ENCODE results near the gene CTNND2.

CTNND2 gene

DNA sequence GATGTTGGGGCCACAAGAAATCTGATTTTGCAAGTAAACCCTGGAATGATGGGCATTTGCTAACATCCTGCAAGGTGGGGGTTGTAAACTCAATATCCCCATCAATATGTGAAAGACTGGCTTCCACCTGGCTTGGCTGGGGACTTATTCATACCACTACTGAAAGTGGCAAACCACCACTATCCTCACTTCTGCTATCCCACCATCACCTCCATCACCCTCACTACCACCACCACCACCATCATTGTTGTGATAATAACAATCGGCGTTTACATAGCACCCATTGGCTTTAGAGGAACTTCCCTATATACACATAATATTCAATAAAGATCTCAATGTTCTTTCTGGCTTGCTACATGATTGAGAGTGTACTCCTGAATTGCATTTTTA, 918.5 kb downstream of the CTNND2 start:
- CTCF ChIA-PET: interaction anchor here (0.6 to 1.0 kb wide), 4 partner anchors 10 to 191 kb away, joined by 3 read pairs; no protein-coding TSS in a partner anchor
- POLR2A ChIA-PET: no interaction called here
- Histone ChIP-seq H3K4me1 (ENCODE audit: control insufficient read depth, insufficient read depth, low read length) (no peaks in the 10 kb centered on the region), H3K4me3 (ENCODE audit: low read depth, low read length) (no peak overlapping the region), H3K36me3 (ENCODE audit: control insufficient read depth in 2 of 2, insufficient read depth in 1 of 2, low read length in 2 of 2) (no peaks in the 10 kb centered on the region), H3K27ac (ENCODE audit: extremely low read depth, low read depth, low read length) (no peak overlapping the region), H3K9me3 (ENCODE audit: control insufficient read depth, insufficient read depth, low read depth, low read length) (no peaks in the 10 kb centered on the region)
- TF ChIP-seq ZNF514 (tag by site-specific recombination; IDR thresholded peaks at IDR 0.05) (no peak), ZNF132 (tag by site-specific recombination; IDR thresholded peaks at IDR 0.05; ENCODE audit: borderline replicate concordance) (no peak), KLF16 (tag by site-specific recombination; IDR thresholded peaks at IDR 0.05) (no peak), ZNF610 (tag by site-specific recombination; IDR thresholded peaks at IDR 0.05; ENCODE audit: borderline replicate concordance) (no peak), ZBTB17 (tag by site-specific recombination; IDR thresholded peaks at IDR 0.05) (no peak), ZNF791 (tag by site-specific recombination; IDR thresholded peaks at IDR 0.05) (no peak), ZNF571 (tag by site-specific recombination; IDR thresholded peaks at IDR 0.05) (no peak), MEIS1 (CRISPR knock-in tag; IDR thresholded peaks at IDR 0.05; ENCODE audit: borderline replicate concordance) (no peak), FEZF1 (tag by site-specific recombination; IDR thresholded peaks at IDR 0.05) (no peak), ZNF768 (tag by site-specific recombination; IDR thresholded peaks at IDR 0.05) (no peak), OSR2 (tag by site-specific recombination; IDR thresholded peaks at IDR 0.05) (no peak), ZNF548 (tag by site-specific recombination; IDR thresholded peaks at IDR 0.05) (no peak), REPIN1 (tag by site-specific recombination; IDR thresholded peaks at IDR 0.05; ENCODE audit: low read depth) (no peak), ZNF24 (tag by site-specific recombination; IDR thresholded peaks at IDR 0.05) (no peak)
- TF ChIP-seq, protein P1, sequence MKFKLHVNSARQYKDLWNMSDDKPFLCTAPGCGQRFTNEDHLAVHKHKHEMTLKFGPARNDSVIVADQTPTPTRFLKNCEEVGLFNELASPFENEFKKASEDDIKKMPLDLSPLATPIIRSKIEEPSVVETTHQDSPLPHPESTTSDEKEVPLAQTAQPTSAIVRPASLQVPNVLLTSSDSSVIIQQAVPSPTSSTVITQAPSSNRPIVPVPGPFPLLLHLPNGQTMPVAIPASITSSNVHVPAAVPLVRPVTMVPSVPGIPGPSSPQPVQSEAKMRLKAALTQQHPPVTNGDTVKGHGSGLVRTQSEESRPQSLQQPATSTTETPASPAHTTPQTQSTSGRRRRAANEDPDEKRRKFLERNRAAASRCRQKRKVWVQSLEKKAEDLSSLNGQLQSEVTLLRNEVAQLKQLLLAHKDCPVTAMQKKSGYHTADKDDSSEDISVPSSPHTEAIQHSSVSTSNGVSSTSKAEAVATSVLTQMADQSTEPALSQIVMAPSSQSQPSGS (tag by site-specific recombination; IDR thresholded peaks at IDR 0.05; ENCODE audit: low read depth): no peak
- TF ChIP-seq, protein P2, sequence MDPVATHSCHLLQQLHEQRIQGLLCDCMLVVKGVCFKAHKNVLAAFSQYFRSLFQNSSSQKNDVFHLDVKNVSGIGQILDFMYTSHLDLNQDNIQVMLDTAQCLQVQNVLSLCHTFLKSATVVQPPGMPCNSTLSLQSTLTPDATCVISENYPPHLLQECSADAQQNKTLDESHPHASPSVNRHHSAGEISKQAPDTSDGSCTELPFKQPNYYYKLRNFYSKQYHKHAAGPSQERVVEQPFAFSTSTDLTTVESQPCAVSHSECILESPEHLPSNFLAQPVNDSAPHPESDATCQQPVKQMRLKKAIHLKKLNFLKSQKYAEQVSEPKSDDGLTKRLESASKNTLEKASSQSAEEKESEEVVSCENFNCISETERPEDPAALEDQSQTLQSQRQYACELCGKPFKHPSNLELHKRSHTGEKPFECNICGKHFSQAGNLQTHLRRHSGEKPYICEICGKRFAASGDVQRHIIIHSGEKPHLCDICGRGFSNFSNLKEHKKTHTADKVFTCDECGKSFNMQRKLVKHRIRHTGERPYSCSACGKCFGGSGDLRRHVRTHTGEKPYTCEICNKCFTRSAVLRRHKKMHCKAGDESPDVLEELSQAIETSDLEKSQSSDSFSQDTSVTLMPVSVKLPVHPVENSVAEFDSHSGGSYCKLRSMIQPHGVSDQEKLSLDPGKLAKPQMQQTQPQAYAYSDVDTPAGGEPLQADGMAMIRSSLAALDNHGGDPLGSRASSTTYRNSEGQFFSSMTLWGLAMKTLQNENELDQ (tag by site-specific recombination; IDR thresholded peaks at IDR 0.05; ENCODE audit: low read depth): no peak
- TF ChIP-seq, protein P3, sequence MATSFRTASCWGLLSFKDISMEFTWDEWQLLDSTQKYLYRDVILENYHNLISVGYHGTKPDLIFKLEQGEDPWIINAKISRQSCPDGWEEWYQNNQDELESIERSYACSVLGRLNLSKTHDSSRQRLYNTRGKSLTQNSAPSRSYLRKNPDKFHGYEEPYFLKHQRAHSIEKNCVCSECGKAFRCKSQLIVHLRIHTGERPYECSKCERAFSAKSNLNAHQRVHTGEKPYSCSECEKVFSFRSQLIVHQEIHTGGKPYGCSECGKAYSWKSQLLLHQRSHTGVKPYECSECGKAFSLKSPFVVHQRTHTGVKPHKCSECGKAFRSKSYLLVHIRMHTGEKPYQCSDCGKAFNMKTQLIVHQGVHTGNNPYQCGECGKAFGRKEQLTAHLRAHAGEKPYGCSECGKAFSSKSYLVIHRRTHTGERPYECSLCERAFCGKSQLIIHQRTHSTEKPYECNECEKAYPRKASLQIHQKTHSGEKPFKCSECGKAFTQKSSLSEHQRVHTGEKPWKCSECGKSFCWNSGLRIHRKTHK (tag by site-specific recombination; IDR thresholded peaks at IDR 0.05): no peak
- TF ChIP-seq, protein P4, sequence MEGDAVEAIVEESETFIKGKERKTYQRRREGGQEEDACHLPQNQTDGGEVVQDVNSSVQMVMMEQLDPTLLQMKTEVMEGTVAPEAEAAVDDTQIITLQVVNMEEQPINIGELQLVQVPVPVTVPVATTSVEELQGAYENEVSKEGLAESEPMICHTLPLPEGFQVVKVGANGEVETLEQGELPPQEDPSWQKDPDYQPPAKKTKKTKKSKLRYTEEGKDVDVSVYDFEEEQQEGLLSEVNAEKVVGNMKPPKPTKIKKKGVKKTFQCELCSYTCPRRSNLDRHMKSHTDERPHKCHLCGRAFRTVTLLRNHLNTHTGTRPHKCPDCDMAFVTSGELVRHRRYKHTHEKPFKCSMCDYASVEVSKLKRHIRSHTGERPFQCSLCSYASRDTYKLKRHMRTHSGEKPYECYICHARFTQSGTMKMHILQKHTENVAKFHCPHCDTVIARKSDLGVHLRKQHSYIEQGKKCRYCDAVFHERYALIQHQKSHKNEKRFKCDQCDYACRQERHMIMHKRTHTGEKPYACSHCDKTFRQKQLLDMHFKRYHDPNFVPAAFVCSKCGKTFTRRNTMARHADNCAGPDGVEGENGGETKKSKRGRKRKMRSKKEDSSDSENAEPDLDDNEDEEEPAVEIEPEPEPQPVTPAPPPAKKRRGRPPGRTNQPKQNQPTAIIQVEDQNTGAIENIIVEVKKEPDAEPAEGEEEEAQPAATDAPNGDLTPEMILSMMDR (tag by site-specific recombination; IDR thresholded peaks at IDR 0.05): no peak
- TF ChIP-seq, protein P5, sequence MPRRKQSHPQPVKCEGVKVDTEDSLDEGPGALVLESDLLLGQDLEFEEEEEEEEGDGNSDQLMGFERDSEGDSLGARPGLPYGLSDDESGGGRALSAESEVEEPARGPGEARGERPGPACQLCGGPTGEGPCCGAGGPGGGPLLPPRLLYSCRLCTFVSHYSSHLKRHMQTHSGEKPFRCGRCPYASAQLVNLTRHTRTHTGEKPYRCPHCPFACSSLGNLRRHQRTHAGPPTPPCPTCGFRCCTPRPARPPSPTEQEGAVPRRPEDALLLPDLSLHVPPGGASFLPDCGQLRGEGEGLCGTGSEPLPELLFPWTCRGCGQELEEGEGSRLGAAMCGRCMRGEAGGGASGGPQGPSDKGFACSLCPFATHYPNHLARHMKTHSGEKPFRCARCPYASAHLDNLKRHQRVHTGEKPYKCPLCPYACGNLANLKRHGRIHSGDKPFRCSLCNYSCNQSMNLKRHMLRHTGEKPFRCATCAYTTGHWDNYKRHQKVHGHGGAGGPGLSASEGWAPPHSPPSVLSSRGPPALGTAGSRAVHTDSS (tag by site-specific recombination; IDR thresholded peaks at IDR 0.05): no peak
